ENCODE data around the gene RNF220. TPM values are rescaled to one million over a fixed set of nuclear protein-coding genes. Genes with fewer than 3 reads are reported as not detected.

Gene RNF220
- total RNA-seq, 2 donors from 2014 or later: 121 to 125 TPM

DNA sequence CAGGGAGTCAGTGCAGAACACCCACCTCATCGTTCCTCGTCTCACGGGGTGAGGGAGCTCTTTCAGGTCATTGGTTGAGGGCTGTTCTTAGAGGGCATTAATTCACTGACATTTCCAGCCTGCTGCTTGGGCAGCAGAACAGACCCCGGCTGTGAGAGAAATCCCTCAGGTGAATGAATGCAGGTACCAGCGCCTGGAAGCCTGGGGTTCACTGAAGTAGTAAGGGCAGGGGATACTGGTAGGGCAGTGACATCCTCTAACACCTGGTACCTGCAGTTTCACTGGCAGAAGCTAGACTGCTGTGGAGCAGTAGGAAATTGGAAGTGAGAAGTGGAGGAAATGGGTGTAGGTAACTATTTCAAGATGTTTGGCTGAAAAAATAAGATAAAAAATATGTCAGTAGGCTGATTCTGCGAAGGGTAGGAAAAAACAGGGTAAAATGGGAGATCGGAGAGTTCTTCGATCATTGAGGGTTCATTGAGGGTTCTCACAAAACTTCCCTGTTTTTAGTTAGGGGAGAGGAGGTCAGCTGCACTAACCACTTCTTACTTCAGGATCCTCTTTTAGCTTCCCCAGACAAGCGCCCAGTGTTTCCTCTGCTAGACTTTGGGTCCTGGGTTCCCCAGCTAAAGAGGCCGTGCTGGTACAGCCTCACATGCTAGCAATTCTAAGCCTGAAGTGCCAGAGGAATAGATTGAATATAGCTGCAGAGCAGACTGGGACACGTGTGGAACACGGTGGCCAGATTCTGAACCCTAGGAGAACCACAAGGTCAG, 55.2 kb downstream of the RNF220 start:
- Histone ChIP-seq H3K36me3 (no peaks in the 10 kb centered on the region), H3K9me3 (peaks cover 4% of the 10 kb centered on the region), H3K4me1 (ENCODE audit: control insufficient read depth in 1 of 2, low read depth in 2 of 2) (no peaks in the 10 kb centered on the region), H3K4me3 (no peak overlapping the region), H3K27ac (no peak overlapping the region), H3K27me3 (replicated peaks; ENCODE audit: insufficient read depth) (no peaks in the 10 kb centered on the region)
- ATAC-seq (ENCODE audit: insufficient number of reproducible peaks, low FRiP score, low read depth) (no peak), DNase-seq (ENCODE audit: low spot score) (no peak)
- TF ChIP-seq, protein P1, sequence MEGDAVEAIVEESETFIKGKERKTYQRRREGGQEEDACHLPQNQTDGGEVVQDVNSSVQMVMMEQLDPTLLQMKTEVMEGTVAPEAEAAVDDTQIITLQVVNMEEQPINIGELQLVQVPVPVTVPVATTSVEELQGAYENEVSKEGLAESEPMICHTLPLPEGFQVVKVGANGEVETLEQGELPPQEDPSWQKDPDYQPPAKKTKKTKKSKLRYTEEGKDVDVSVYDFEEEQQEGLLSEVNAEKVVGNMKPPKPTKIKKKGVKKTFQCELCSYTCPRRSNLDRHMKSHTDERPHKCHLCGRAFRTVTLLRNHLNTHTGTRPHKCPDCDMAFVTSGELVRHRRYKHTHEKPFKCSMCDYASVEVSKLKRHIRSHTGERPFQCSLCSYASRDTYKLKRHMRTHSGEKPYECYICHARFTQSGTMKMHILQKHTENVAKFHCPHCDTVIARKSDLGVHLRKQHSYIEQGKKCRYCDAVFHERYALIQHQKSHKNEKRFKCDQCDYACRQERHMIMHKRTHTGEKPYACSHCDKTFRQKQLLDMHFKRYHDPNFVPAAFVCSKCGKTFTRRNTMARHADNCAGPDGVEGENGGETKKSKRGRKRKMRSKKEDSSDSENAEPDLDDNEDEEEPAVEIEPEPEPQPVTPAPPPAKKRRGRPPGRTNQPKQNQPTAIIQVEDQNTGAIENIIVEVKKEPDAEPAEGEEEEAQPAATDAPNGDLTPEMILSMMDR (IDR thresholded peaks at IDR 0.05): no peak

DNA sequence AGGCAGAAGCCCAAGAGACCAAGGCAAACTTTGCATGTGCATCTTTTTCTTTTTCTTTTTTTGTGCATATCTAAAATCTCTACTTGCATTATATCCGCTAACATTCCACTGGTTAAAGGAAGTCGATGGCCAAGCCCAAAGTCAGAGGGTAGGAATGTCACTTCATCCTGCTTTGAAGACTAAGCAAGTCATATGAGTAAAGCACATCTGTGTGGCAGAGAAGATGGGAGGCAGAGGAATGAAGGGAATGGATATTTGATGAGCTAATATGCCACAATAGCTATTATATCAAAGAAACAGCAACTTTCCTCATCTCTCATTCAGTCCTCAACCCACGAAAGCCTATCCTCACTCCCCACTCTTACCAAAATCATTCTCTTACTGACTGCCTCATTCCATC, 59.3 kb downstream of the RNF220 start:
- ATAC-seq (ENCODE audit: insufficient number of reproducible peaks, low FRiP score, low read depth): no peak
- no peaks in the 10 kb centered on the region for H3K36me3 ChIP-seq

DNA sequence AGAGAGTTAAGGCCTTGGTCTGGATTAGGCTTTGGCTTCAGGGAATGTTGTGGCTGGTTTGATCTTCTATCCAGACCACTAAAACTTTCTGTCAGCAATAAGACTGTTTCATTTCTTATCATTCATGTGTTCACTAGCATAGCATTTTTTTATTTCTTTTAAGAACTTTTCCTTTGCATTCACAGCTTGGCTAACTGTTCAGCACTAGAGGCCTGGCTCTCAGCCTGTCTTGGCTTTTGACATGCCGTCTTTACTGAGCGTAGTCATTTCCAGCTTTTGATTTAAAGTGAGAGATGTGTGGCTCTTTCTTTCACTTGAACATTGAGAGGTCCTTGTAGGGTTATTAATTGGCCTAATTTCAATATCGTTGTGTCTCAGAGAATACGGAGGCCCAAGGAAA, 62.5 kb downstream of the RNF220 start:
- no peak overlapping the region for H3K27ac ChIP-seq
- no peaks in the 10 kb centered on the region for H3K27me3 ChIP-seq (replicated peaks; ENCODE audit: insufficient read depth)
- ATAC-seq (ENCODE audit: insufficient number of reproducible peaks, low FRiP score, low read depth): no peak

More for the DNA sequence above, 59.3 kb downstream of the RNF220 start:
- H3K27me3 ChIP-seq (replicated peaks; ENCODE audit: insufficient read depth): no peaks in the 10 kb centered on the region
- TF ChIP-seq, protein P1 (IDR thresholded peaks at IDR 0.05): no peak
- H3K9me3 ChIP-seq: peaks cover 4% of the 10 kb centered on the region
- no peak overlapping the region for H3K27ac ChIP-seq
- DNase-seq (ENCODE audit: low spot score): no peak
- no peak overlapping the region for H3K4me3 ChIP-seq
- H3K4me1 ChIP-seq (ENCODE audit: control insufficient read depth in 1 of 2, low read depth in 2 of 2): no peaks in the 10 kb centered on the region

DNA sequence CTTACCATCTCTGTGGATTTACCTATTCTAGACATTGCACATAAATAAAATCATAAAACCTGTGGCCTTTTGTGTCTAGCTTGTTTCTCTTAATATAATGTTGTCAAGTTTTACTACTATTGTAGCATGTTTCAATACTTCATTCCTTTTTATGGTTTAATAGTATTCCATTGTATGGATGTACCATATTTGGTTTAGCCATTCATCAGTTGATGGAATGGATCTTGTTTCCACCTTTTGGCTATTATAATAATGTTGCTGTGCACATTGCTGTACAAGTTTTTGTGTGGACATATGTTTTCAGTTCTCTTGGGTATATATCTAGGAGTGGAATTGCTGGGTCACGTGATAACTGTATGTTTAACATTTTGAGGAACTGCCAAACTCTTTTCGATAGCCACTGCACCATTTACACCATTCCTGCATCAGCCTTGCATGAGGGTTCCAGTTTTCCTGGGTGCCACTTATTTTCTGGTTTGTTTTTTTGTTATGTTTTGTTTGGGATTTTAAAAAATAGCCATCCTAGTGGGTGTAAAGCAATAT, 66.9 kb downstream of the RNF220 start:
- Histone ChIP-seq H3K4me1 (ENCODE audit: control insufficient read depth in 1 of 2, low read depth in 2 of 2) (peaks cover 7 to 9% of the 10 kb centered on the region in 2 donors), H3K27ac (no peak overlapping the region), H3K4me3 (no peak overlapping the region), H3K9me3 (no peaks in the 10 kb centered on the region), H3K27me3 (replicated peaks; ENCODE audit: insufficient read depth) (no peaks in the 10 kb centered on the region), H3K36me3 (no peaks in the 10 kb centered on the region)
- TF ChIP-seq, protein P1 (IDR thresholded peaks at IDR 0.05): no peak
- ATAC-seq (ENCODE audit: insufficient number of reproducible peaks, low FRiP score, low read depth) (no peak), DNase-seq (ENCODE audit: low spot score) (no peak)

More for the DNA sequence above, 62.5 kb downstream of the RNF220 start:
- TF ChIP-seq, protein P1 (IDR thresholded peaks at IDR 0.05): no peak
- no peak for DNase-seq (ENCODE audit: low spot score)
- peaks cover 3 to 6% of the 10 kb centered on the region in 2 donors for H3K4me1 ChIP-seq (ENCODE audit: control insufficient read depth in 1 of 2, low read depth in 2 of 2)
- H3K4me3 ChIP-seq: no peak overlapping the region
- H3K9me3 ChIP-seq: peaks cover 4% of the 10 kb centered on the region
- no peaks in the 10 kb centered on the region for H3K36me3 ChIP-seq

DNA sequence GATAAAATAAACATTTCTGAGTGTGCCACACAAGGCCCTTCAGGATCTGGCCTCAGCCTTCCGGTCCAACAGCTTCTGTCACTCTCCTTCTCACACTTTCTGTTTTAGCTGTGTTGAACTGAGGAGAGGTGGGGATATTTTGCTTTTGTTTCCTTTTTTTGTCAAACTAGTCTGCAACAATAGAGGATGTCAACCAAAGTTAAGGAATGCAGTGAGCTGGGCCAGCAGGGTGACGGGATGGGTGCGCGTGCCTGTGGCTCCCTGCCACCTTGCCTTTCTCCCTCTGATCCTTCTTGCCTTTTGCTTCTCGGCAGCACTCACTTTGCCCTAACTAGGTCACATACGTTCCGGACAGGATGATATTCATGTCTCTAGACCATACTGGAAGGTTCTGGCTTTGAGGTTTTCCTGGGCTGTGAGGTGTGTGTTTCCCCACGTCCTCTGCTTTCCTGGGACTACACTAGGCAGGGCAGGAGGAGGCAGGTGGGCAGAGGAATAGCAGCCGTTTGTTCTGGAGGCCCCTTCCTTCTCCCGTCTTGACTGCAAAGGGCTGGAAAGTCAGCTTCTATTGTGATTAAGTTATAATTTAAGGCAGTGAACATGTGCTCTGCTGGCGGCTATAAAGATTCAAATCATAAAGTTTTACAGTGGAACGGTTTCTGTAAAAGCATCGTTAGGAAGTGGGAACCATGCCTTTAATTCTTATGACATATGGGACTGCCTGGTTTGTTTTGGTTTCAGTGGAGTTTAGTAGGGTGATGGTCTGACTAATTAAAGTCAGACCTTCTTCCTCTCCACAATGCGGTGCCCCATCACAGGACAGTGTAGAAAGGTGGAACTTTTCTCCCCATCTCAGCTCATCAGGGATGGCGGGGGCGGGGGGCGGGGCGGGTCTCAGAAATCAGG, 67.8 kb downstream of the RNF220 start:
- H3K27ac ChIP-seq: peak overlapping the region in 1 of 2 donors; percentile 52
- TF ChIP-seq, protein P1 (IDR thresholded peaks at IDR 0.05): no peak
- ATAC-seq (ENCODE audit: insufficient number of reproducible peaks, low FRiP score, low read depth): no peak

More for the DNA sequence above, 67.8 kb downstream of the RNF220 start:
- DNase-seq (ENCODE audit: low spot score): no peak
- no peaks in the 10 kb centered on the region for H3K27me3 ChIP-seq (replicated peaks; ENCODE audit: insufficient read depth)
- no peaks in the 10 kb centered on the region for H3K9me3 ChIP-seq
- H3K4me1 ChIP-seq (ENCODE audit: control insufficient read depth in 1 of 2, low read depth in 2 of 2): peaks cover 7 to 9% of the 10 kb centered on the region in 2 donors
- no peaks in the 10 kb centered on the region for H3K36me3 ChIP-seq
- H3K4me3 ChIP-seq: peak overlapping the region; percentile 60

Measured in thoracic aorta (tissue), 2 donors.